A172 (cell line): ENCODE measurements around the gene PPARA. TPM values are rescaled to one million over a fixed set of nuclear protein-coding genes. Genes with fewer than 3 reads are reported as not detected.

Source experiments
- DNase-seq: peaks from one replicate; pipeline ENCODE4 v3.0.0-alpha.2; 2015; ENCODE audit warnings: low spot score
- total RNA-seq: library from RNA; depleted of rRNA; stranded (reverse); fragments of >200 nt; shearing (Covaris generic); gene quantifications from 2 replicates; pipeline ENCODE4 v1.2.3, GENCODE V29; 2014; rRNA removed

PPARA gene
- total RNA-seq: 3.4 and 5.3 TPM in 2 replicates

GRCh38 chr22:46150034-46150654 is at the start of gene PPARA:
PPARA (plus strand) TSS chr22:46150526; CDS start chr22:46198384, 47,858 bp downstream.
- no peak for DNase-seq

GRCh38 chr22:46102159-46102558 is 48.2 kb upstream of the PPARA start:
- DNase-seq: no peak

DNA sequence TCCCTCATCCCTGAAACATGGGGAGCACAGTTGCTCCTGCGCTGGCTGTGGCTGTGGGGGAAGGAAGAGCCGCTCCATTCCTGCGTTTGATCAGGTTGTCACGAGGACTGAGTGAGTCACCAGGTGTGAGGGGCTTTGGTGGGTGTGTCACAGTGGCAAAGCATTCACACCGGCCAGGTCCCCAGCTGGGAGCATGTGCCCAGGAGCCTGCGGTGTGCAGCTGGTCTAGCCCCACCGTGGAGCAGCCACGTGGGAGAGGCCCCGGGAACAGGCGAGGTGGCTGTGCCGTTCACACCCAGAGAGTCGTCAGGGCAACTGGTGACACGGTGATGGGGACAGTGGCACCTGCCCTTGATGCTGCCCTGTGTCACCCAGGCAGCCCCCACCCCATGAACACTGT is 47.6 kb upstream of the PPARA start:
- no peak for DNase-seq

DNA sequence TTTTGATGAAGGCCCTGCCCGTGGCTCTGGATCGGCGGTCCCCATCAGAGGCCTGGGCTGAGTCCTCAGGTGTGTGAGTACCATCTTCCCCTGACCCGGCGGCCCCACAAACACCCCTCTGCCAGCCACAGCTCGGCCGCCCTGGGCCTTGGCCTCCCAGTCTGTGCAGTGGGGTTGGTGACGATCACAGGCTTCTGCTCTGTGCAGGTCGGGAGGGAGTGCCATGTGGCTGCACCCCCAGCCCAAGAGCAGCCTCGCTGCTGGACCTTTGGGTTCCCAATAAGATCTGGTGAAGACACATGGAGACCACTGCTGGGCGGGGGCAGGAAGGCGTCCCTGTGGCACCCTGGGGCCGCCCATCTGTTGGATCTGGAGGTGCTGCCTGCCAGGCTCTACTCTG is 47.1 kb upstream of the PPARA start:
- DNase-seq: no peak

- DNase-seq: no peak
Observed at GRCh38 chr22:46103664-46104063, 46.7 kb upstream of the PPARA start.

GRCh38 chr22:46104170-46104880 is 46.0 kb upstream of the PPARA start:
- DNase-seq: no peak

DNA sequence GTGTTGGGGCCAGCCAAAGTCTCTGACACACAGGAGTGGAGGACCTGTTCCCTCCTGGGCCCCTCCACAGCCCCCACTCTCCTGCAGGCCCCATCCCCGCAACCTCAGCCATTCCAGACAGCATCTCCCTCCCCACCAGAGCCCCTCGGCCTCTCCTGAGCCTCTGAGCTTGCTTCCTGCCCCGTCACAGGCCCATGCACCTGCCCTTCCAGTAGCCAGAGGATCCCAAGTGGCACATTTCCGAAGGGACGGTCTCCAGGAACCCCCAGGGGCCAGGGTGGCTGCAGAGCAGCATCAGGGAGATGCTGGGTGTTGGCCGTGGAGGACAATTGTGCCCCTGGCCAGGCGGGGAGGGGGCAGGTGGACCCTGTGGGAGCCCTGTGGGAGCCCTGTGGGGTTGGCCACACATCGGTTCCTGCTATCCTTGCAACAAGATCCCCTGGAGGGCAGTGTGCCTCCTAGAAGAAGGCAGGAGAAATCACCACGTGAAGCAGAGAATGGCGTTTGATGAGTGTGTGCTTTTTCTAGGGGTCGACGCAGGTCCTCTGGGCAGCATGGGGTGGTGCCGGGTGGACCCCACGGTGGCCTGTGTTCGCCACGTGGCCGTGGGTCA is 45.3 kb upstream of the PPARA start:
- DNase-seq: no peak

GRCh38 chr22:46105494-46106278 is 44.6 kb upstream of the PPARA start:
- peak; percentile 75 for DNase-seq

DNA sequence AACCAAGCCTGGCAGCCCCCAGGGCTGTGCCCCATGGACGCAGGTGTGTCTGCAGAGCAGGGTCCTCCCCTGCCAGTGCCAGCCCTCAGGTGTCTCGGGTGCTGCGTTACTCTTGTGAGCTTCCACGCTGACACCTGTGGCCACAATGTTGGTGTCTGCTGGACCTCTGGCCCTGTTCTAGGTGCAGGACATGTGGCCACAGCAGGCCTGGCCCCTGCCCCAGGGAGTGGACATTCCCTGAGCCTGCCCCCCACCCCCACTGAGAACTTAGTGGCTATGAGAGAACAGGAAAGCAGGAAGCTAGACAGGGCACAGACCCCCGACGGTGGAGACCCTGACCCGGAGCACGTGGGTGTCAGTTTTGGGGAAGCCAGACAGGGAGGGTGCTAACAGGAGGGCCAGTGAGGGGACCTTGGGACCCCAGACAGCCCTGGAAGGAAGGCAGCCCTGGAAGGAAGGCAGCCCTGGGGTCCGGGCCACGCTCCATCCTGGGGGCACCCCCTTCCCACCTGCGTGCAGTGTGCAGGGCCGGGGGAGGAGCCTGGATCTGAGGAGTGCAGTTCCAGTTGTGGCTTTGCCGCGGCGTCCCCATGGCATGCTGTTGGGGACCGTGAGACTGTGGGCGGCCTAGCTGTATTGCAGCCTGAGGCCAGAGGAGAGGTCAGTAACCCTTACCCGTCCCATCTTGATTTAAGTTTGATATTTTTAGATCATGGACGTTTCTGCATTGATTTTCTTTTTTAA is 43.9 kb upstream of the PPARA start:
- DNase-seq: no peak

DNA sequence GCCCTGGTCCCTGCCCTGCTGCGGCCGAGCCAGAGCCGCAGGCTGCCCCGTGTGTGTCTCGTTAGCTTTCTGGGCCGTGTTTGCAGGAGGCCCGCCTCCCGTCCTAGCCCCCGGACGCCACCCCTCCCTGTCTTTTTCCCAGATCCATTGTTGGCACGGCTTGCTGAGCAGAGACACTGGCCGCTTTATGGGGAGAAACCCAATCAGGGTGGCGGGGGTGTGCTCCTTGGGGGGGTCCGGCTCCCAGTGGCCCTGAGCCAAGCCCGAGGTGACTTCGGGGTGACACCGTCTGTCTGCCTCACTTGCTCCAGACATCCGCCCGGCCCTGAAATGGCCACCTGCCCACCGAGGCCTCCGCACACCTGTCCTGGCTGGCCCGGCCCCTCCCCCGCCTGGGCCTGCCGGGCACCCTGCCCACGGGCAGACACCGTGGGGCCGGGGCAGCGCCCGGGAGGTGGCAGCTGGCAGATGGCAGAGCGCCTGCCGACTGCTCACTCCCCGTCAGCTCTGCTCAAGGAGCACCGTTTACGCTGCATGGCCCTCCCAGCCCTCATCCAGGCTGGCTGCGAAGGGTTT is 43.1 kb upstream of the PPARA start:
- DNase-seq: no peak

- DNase-seq: no peak
Observed at GRCh38 chr22:46107753-46108563, 42.4 kb upstream of the PPARA start.

DNA sequence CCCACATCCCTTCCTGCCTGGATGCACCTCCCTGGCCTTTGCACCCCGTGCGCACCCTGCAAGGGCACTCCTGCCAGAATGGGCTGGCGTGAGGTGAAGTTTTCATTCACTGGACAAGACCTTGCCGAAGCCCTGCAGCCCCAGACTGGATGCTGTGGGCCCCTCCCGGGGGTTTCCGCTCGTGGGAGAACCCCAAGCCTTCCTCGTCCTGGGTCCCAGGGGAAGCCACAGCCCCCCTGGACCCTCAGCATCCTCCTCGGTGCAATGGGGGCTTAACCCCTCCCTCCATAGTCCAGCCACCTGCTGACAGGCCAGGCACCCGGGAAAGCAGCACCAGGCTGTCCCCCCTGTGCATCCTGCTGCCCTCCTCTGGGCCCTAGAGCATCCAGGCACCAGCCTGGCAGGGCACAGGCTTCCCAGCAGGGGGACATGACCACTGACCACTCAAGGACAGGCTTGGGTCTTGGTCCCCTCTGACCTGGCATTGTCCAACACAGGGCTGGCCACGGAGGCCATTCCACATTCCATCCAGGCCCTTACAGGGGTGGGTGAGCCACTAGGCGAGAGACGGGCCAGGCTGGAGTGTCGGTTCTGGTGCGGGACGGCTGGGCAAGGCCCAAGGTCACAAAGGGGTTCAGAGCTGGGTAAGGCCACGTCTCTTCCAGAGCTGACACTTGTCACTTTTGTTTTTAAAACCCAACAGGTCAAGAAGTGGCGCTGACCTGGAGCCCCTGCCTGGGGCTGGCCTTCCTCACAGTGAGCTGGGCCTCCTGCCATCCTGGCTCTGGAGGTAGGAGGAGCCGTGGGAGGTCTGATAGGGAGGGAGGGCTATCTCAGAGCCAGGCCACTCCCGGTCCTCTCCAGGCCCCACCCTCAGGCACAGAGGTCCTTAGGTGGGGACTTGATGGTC is 41.5 kb upstream of the PPARA start:
- no peak for DNase-seq

- no peak for DNase-seq
Observed at GRCh38 chr22:46109474-46110003, 40.8 kb upstream of the PPARA start.

DNA sequence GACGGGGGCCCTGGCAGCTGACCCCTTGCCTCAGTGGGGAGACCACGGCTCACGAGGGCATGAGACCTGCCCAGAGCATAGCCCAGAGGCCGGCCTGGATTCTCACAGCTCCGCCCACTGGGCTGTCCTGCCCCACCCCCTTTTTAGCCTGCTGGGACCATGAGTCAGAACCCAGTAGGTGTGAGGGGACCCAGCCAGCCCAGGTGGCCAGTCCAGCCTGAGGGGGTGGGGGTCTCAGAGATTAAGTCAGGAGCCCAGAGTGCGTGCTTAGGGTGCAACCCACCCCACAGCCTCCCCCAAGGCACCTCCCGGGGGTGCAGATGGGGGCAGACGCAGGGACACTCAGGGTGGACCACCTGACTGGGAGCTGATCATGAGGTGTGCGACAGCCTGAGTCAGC is 40.1 kb upstream of the PPARA start:
- DNase-seq: no peak

DNA sequence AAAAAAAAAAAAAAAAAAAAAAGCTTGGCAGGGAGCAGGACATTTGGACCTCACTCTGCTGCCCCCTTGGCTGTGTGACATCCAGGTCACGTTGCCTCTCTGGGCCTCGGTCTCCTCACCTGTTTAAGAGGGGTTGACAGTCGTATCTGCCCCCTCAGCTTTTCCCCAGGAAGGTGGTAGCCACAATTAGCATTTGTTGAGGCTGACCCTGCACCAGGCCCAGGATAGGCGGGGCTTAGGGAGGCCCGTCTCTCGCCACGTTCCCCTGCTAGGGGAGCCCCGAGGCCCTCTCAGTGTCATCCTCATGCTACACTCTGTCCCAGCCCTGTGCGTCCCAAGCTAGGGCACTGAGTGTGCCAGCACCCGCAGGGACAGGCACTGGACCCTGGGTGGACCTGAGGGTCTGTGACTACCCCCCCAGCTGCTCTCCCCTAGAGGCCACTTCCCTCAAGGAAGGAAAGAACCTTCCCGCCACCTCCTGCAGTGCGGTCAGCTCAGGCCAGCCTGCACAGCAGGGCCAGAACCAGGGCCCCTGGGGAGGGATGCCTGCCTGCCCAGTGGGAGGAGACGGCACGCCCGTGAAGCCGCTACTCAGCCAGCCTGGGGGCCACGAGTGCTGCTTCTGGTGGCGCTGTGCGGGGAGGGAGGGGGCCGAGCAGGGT is 38.5 kb upstream of the PPARA start:
- no peak for DNase-seq

DNA sequence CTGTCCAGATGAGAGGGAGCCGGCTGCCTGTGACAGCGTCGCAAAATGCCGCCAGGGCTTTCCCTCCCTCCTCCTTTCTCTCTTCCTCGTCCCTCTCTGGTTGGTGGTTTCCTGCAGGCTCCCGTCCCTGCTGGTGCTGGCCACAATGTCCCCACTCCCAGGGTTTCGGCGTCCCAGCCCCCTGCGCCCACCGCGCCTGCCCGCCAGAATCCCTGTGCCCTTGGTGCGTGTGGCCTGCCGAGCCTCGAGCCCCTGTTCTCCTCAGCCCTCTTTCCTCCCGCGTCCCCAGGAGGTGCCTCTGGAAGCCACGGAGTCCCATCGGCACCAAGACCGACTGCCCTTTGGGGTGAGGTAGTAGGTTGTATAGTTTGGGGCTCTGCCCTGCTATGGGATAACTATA is 37.9 kb upstream of the PPARA start:
- no peak for DNase-seq

- no peak for DNase-seq
Observed at GRCh38 chr22:46113110-46113909, 37.0 kb upstream of the PPARA start.
